ENCODE results near the gene RUFY4. TPM values are rescaled to one million over a fixed set of nuclear protein-coding genes. Genes with fewer than 3 reads are reported as not detected.

The RUFY4 gene
- total RNA-seq, 1 experiment from 2014 or later: not detected

DNA sequence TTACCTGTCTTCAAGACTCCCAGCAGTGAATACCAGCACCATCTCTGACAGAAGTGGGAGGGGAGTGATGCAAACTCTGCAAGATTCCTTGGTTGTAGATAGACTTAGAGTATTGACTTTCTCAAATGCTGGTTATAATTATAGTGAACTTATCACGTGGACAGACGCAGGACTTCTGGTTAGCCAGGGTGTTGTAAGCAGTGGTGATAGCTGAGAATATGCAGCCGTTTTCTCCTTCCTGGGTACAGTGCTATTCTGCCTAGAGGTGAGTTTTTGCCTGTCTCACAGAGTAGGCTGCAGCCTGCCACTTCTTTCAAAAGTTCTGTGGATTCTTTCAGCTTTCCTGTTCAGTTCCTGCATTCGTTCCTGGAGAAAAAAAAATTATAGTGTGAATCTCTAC, 56.0 kb downstream of the RUFY4 start:
- DNase-seq: no peak
- H3K4me3 ChIP-seq: no peak overlapping the region

DNA sequence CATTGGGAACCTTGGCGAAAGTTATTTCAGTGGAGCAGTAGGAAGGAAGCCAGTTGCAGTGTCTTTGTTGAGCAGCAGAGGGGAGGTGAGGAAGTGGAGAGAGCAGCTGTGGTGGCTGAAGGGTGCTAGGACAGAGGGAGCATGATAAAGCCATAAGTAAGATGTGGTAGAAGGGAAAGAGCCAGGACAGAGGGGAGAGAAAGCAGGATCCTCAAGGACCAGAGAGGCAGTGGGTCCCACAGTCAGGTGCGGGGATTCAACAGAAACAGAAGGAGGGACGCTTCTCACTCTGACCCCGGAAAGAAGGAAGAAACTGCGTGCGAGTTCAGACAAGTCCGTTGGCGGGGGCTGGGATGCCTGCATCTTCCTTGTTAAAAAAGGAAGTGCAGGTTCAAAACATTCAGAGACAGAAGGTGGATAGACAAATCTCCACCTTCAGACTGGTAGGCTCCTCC, 56.6 kb downstream of the RUFY4 start, which contains the start of gene CXCR2:
TSS of gene CXCR2 (plus strand) at position 403 of the 455 bp plus-strand sequence. CDS start 8,774 bp downstream, outside the sequence.
- Histone ChIP-seq H3K4me3 (no peak within 1 kb of the TSS), H3K9me3 (replicated peaks) (peaks cover 6% of the 10 kb centered on the region; the same call in 1 of the 2 replicates), H3K27me3 (no peaks in the 10 kb centered on the region; the same call in 1 of the 2 replicates), H3K27ac (no peak within 1 kb of the TSS), H3K36me3 (no peaks in the 10 kb centered on the region), H3K4me1 (no peaks in the 10 kb centered on the region)
- DNase-seq: no peak

More for the DNA sequence above, 56.0 kb downstream of the RUFY4 start:
- Histone ChIP-seq H3K27ac (no peak overlapping the region), H3K9me3 (replicated peaks) (peaks cover 6% of the 10 kb centered on the region; the same call in 1 of the 2 replicates), H3K27me3 (no peaks in the 10 kb centered on the region; the same call in 1 of the 2 replicates), H3K4me1 (no peaks in the 10 kb centered on the region), H3K36me3 (no peaks in the 10 kb centered on the region)

DNA sequence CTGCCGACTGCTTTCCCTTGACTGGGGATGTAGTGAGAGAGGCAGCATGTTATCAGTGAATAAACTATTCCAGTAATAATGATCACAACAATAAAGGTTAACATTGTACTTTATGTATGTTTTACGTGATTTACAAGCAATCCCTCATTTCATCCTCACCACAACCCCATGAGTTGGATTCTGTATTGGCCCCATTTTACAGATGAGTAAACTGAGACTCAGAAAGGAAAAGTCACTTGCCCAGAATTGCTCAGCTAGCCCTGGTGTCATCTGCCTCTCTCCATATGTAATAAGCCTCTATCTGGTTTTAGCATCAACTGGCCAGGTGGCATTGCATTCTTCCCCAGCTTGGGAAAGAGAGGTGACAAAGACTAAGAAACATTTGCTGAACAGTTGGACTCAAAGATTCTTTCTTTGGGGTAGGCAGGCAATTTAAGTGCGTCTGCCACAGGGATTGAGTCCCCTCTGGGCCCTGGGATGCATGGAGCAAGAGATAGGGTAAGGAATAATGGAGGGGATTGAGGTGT, 58.9 kb downstream of the RUFY4 start:
- Histone ChIP-seq H3K9me3 (replicated peaks) (no peaks in the 10 kb centered on the region), H3K36me3 (no peaks in the 10 kb centered on the region), H3K27me3 (no peaks in the 10 kb centered on the region; the same call in 1 of the 2 replicates), H3K27ac (no peak overlapping the region), H3K4me1 (no peaks in the 10 kb centered on the region), H3K4me3 (no peak overlapping the region)
- no peak for DNase-seq

DNA sequence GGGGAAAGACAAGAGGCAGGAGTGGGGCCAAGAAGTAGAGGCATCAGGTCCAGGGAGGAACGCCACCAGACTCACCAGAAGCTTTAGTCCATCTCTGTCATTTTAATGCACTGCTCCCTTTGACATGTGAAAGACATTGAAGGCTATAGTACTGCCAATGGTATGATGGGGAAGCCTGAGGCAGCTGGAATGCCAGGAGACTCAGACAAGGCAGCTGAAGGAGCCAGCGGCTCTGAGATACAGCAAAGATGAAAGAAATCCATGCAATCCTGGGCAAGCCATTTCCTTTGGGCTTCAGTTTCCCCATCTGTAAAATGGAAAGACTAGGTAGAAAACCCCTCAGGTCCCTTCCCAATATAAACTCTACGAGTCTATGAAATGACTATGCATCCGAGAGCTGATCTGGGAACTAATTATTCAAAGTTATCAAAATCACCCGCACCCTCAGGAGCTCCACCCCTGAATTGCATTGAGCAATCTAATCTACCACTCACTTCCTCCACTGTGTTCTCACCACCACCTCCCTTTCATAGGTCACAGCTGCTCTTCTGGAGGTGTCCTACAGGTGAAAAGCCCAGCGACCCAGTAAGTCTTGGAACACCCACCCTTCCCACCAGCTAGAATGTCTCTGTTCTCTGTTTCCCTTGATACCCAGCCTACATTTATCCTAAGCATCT, 59.9 kb downstream of the RUFY4 start:
- DNase-seq: no peak
- Histone ChIP-seq H3K9me3 (replicated peaks) (no peaks in the 10 kb centered on the region), H3K27ac (no peak overlapping the region), H3K4me1 (no peaks in the 10 kb centered on the region), H3K4me3 (no peak overlapping the region), H3K36me3 (no peaks in the 10 kb centered on the region), H3K27me3 (no peaks in the 10 kb centered on the region; the same call in 1 of the 2 replicates)

DNA sequence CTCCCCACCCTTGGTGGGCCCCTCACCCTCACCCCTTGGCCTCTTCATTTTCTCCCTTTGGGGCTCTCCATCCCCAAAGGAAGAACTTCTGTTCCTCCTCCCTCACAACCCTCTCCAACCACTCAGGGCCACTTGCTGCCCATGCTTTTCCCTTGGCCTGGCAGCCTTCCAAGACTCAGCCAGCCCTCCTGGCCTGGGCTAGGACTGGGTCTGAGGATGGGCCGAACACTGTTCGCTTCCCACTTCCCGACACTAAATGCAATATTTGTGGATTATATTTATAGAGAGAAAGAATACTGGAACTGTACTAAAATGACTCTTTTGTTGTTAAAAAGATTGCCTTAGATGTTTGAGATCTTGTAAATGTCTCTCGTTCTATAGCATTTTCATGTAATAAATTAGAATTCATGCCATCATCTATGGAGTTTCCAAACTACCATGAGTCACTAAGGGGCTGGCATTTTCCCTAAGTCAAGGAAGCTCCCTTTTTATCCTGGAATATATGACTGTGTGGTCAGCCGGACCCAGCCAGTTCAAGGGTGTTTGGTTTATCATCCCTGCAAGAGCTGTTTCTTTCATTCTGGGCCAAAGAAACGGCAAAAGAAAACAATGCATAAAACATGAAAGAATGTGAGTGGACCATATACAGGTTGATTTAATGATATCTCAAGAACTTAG, 60.5 kb downstream of the RUFY4 start:
- H3K27me3 ChIP-seq: no peaks in the 10 kb centered on the region; the same call in 1 of the 2 replicates
- no peak overlapping the region for H3K27ac ChIP-seq
- no peaks in the 10 kb centered on the region for H3K36me3 ChIP-seq
- H3K4me3 ChIP-seq: no peak overlapping the region
- no peaks in the 10 kb centered on the region for H3K4me1 ChIP-seq
- no peak for DNase-seq
- H3K9me3 ChIP-seq (replicated peaks): no peaks in the 10 kb centered on the region

DNA sequence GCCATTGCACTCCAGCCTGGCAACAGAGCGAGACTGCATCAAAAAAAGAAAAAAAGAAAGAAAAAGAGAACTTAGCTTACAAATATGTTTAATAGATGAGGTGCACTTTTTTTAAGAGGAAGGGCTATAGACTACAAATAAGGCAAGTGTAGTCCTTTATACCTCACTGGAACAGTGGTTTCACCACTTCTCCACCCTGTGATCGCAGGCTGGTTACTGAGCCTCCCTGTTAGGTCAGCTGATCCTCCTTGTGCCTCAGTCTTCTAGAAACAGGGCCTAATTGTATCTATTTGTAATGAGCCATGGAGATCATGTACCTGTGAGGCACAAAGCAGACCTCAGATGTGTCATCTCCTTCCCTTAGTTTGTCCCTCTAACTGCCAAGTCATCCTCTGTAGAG, 61.3 kb downstream of the RUFY4 start:
- no peak overlapping the region for H3K27ac ChIP-seq
- no peak for DNase-seq
- no peak overlapping the region for H3K4me3 ChIP-seq
- no peaks in the 10 kb centered on the region for H3K9me3 ChIP-seq (replicated peaks)
- no peaks in the 10 kb centered on the region; the same call in 1 of the 2 replicates for H3K27me3 ChIP-seq
- no peaks in the 10 kb centered on the region for H3K4me1 ChIP-seq
- no peaks in the 10 kb centered on the region for H3K36me3 ChIP-seq

DNA sequence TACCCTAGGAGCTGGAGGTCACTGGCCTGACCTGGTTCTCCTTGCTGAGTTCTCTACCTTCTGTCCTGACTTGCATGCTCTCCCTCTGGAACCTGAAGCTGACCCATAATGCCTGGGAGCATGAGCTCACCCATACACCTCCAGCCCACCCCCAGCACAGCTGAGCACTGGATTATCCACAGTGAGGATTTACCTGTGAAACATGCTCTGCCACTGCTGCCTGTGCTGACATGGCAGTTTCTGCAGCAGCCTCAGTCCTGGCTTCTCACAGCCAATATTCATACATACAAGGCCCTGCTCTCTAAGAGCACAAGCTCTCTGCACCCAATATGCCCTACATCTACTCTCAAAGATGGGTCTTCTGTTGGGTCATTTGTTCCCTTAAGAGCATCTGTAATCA, 61.8 kb downstream of the RUFY4 start:
- H3K27me3 ChIP-seq: no peaks in the 10 kb centered on the region; the same call in 1 of the 2 replicates

DNA sequence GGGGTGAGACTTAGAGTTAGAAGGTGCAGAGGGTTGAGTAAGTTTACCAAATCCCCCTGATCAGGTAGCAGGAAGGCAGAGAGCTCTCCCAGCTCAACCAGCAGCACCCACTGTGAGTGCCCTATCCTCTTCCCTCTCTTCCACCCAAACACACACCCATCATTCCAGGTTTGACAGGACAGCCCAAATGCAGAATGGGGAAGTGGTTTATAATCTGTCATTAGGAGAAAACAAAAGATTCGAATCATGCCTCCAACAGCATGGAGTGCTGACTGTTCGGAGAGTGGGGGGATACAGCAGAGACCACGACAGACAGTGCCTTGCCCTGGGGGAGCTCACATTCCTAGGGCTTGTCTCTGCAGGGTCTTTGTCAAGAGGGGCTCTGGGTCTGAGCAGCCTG, 68.5 kb downstream of the RUFY4 start:
- no peak for DNase-seq
- peaks cover 10% of the 10 kb centered on the region; the same call in 1 of the 2 replicates for H3K27me3 ChIP-seq
- no peaks in the 10 kb centered on the region for H3K36me3 ChIP-seq
- no peak overlapping the region for H3K4me3 ChIP-seq
- no peaks in the 10 kb centered on the region for H3K4me1 ChIP-seq
- no peak overlapping the region for H3K27ac ChIP-seq
- no peaks in the 10 kb centered on the region for H3K9me3 ChIP-seq (replicated peaks)

More for the DNA sequence above, 61.8 kb downstream of the RUFY4 start:
- no peak overlapping the region for H3K27ac ChIP-seq
- H3K9me3 ChIP-seq (replicated peaks): no peaks in the 10 kb centered on the region
- H3K36me3 ChIP-seq: no peaks in the 10 kb centered on the region
- DNase-seq: no peak
- H3K4me1 ChIP-seq: no peaks in the 10 kb centered on the region
- no peak overlapping the region for H3K4me3 ChIP-seq

DNA sequence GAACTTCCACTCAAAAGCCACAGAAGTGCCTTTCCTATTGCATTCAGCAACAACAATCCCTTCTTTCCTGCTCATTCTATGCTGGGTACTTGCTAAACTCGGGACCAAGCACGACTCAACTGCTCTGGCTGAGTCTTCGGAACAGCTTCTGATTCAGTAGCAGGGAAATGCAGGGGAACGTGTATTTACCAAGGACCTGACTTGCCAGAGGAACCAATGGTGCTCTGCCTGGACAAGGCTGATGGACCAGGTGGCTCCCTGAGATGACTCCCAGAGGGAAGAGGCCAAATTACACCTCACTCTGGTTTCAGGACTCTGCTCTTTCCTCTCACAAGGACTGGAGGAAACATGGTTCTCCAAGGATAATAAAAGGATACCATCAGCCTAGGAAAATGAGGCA, 69.0 kb downstream of the RUFY4 start:
- Histone ChIP-seq H3K9me3 (replicated peaks) (no peaks in the 10 kb centered on the region), H3K4me1 (no peaks in the 10 kb centered on the region), H3K27ac (no peak overlapping the region), H3K27me3 (peaks cover 10% of the 10 kb centered on the region; the same call in 1 of the 2 replicates), H3K4me3 (no peak overlapping the region), H3K36me3 (no peaks in the 10 kb centered on the region)
- no peak for DNase-seq

Other genes starting within 250 kb of the RUFY4 start
- 2.5 and 3.0 TPM in 2 replicates for gene TNS1, start 66.3 kb upstream of the RUFY4 start, total RNA-seq (2014; rRNA removed; shearing (Covaris generic))
- gene CXCR2, start 56.8 kb downstream of the RUFY4 start, total RNA-seq (2014; rRNA removed; shearing (Covaris generic)): not detected in 2 replicates
- not detected in 2 replicates for gene CXCR1, start 97.7 kb downstream of the RUFY4 start, total RNA-seq (2014; rRNA removed; shearing (Covaris generic))
- gene ARPC2, start 147.9 kb downstream of the RUFY4 start, total RNA-seq (2014; rRNA removed; shearing (Covaris generic)): 141 and 150 TPM in 2 replicates
- gene GPBAR1, start 191.8 kb downstream of the RUFY4 start, total RNA-seq (2014; rRNA removed; shearing (Covaris generic)): 0.24 and 0.25 TPM in 2 replicates
- gene AAMP, start 200.9 kb downstream of the RUFY4 start, total RNA-seq (2014; rRNA removed; shearing (Covaris generic)): 125 and 149 TPM in 2 replicates
- gene PNKD, start 201.3 kb downstream of the RUFY4 start, total RNA-seq (2014; rRNA removed; shearing (Covaris generic)): 49.8 and 57.9 TPM in 2 replicates
- 10.3 and 11.2 TPM in 2 replicates for gene TMBIM1, start 223.2 kb downstream of the RUFY4 start, total RNA-seq (2014; rRNA removed; shearing (Covaris generic))